HepG2 (cell line): ENCODE data around the gene RHOBTB3. TPM values are rescaled to one million over a fixed set of nuclear protein-coding genes. Genes with fewer than 3 reads are reported as not detected.

Experiments
- EHMT2 ChIP-seq: fragments of 200-600 bp; sonication (generic); IDR thresholded peaks from 2 replicates; pipeline ENCODE4 v1.7.0; 2017; ENCODE audit warnings: antibody characterized with exemption, low read depth, low read length, borderline replicate concordance
- FOXA3 ChIP-seq: IDR thresholded peaks from 2 replicates; pipeline ENCODE4 v1.6.1; 2016; ENCODE audit warnings: missing genetic modification reagents, missing compliant biosample characterization
- GATAD2A ChIP-seq: IDR thresholded peaks from 2 replicates; pipeline ENCODE4 v1.6.1; 2016
- HMG20A ChIP-seq: IDR thresholded peaks from 2 replicates; pipeline ENCODE4 v1.6.1; 2016; ENCODE audit warnings: borderline replicate concordance
- HNF4A ChIP-seq: sonication (generic); formaldehyde crosslinking; IDR thresholded peaks from 2 replicates; pipeline ENCODE4 v1.4.0; 2020; ENCODE audit warnings: missing genetic modification reagents
- KDM6A ChIP-seq: IDR thresholded peaks from 2 replicates; pipeline ENCODE4 v1.6.1; 2016; ENCODE audit warnings: low read depth
- NR2F2 ChIP-seq: IDR thresholded peaks from 2 replicates; pipeline ENCODE4 v1.6.1; 2012; ENCODE audit warnings: low read depth, inconsistent platforms, borderline replicate concordance
- POGZ ChIP-seq: sonication (generic); formaldehyde crosslinking; IDR thresholded peaks from 2 replicates; pipeline ENCODE4 v1.4.0; 2020; ENCODE audit warnings: mild to moderate bottlenecking, missing genetic modification reagents
- SOX13 ChIP-seq, 3 experiments: fragments of 450-650 bp in 1 of 3; sonication (generic) in 1 of 3; formaldehyde crosslinking in 1 of 3; IDR thresholded peaks in 2 of 3; conservative IDR thresholded peaks in 1 of 3; 2 replicates each; pipeline versions ENCODE4 v1.5.0 to v1.6.1; 2016 to 2020; ENCODE audit warnings: antibody characterized with exemption in 1 of 3, mild to moderate bottlenecking in 1 of 3, missing compliant biosample characterization in 1 of 3, missing genetic modification reagents in 1 of 3, moderate library complexity in 1 of 3
- SOX5 ChIP-seq: IDR thresholded peaks from 2 replicates; pipeline ENCODE4 v1.6.1; 2016; ENCODE audit warnings: borderline replicate concordance
- SOX6 ChIP-seq, 2 experiments: fragments of 450-650 bp in 1 of 2; sonication (generic) in 1 of 2; formaldehyde crosslinking in 1 of 2; IDR thresholded peaks; 2 replicates each; pipeline versions ENCODE4 v1.4.0 to v1.6.1; 2017 to 2020; ENCODE audit warnings: antibody characterized with exemption in 1 of 2, mild to moderate bottlenecking in 1 of 2, missing genetic modification reagents in 1 of 2
- ZIK1 ChIP-seq: sonication (generic); formaldehyde crosslinking; IDR thresholded peaks from 2 replicates; pipeline ENCODE4 v1.5.0; 2020; ENCODE audit warnings: mild to moderate bottlenecking, low read depth, missing genetic modification reagents, borderline replicate concordance
- ZMYM4 ChIP-seq: sonication (generic); formaldehyde crosslinking; IDR thresholded peaks from 2 replicates; pipeline ENCODE4 v1.8.1; 2023; ENCODE audit warnings: mild to moderate bottlenecking, missing genetic modification reagents
- ZNF644 ChIP-seq: IDR thresholded peaks from 2 replicates; pipeline ENCODE4 v1.6.1; 2016; ENCODE audit warnings: low read depth
- ZNF670 ChIP-seq: sonication (generic); formaldehyde crosslinking; IDR thresholded peaks from 2 replicates; pipeline ENCODE4 v1.8.0; 2022; ENCODE audit warnings: mild to moderate bottlenecking, missing genetic modification reagents, borderline replicate concordance
- ZNF790 ChIP-seq: sonication (generic); formaldehyde crosslinking; IDR thresholded peaks from 2 replicates; pipeline ENCODE4 v1.8.0; 2022; ENCODE audit warnings: missing genetic modification reagents, mild to moderate bottlenecking, borderline replicate concordance
- polyA plus RNA-seq, 8 experiments: library from polyadenylated mRNA; depleted of rRNA in 3 of 8; stranded (reverse) in 7 of 8; unstranded in 1 of 8; fragments of >200 nt; fragmentation: Illumina TruSeq in 4 of 8; extraction: Trizol in 4 of 8; gene quantifications; 2 replicates each; pipeline versions ENCODE4 v1.2.1 to v1.2.3, GENCODE V29; 2011 to 2016; ENCODE audit warnings: low read depth in 4 of 8, missing spikeins in 1 of 8, mixed read lengths in 1 of 8; ENCODE audit not compliant: insufficient read depth in 1 of 8
- total RNA-seq, 5 experiments: library from RNA; depleted of rRNA; stranded (reverse); fragments of >200 nt; fragmentation: Illumina TruSeq; extraction: Trizol; gene quantifications; 2 replicates each; pipeline ENCODE4 v1.2.3, GENCODE V29; 2016; ENCODE audit warnings: low read depth in 1 of 5
- TF ChIP-seq, protein P1 (sequence below): sonication (generic); formaldehyde crosslinking; IDR thresholded peaks from 2 replicates; pipeline ENCODE4 v1.8.1; 2022; ENCODE audit warnings: low read depth, mild to moderate bottlenecking, missing genetic modification reagents
- TF ChIP-seq, protein P2 (sequence below): sonication (generic); formaldehyde crosslinking; IDR thresholded peaks from 2 replicates; pipeline ENCODE4 v1.8.0; 2022; ENCODE audit warnings: mild to moderate bottlenecking, missing genetic modification reagents
- TF ChIP-seq, protein P3 (sequence below): sonication (generic); formaldehyde crosslinking; IDR thresholded peaks from 2 replicates; pipeline ENCODE4 v1.5.0; 2020; ENCODE audit warnings: missing genetic modification reagents
- TF ChIP-seq, protein P4 (sequence below): IDR thresholded peaks from 2 replicates; pipeline ENCODE4 v1.6.1; 2016; ENCODE audit warnings: low read depth, borderline replicate concordance
- TF ChIP-seq, protein P5 (sequence below): sonication (generic); formaldehyde crosslinking; IDR thresholded peaks from 2 replicates; pipeline ENCODE4 v1.8.0; 2022; ENCODE audit warnings: missing genetic modification reagents, mild to moderate bottlenecking, inconsistent platforms, borderline replicate concordance

RHOBTB3 gene
- total and polyA plus RNA-seq, 2 of the 13 experiments (the other 11 are each of a cell fraction or from before 2014, with no cell fraction given), result 31.6 to 35.4 TPM

DNA sequence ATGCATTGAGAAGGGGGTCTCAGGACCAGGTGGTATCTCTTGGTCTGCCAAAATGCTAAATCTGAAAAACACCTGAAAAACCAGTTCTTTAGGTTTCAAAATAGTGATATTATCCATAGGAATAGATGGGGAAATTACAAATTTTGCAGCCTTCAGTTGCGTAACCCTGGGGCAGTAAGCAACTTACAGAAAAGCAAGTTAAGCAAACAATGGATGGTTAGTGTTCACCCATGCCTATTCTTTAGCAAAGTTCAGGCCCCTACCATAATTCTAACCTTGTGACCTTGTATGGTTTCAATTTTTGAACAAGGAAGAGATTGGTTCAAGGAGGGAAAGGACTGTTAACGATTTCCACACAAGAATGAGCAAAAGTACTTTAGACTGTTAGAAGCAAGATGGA, 66.9 kb downstream of the RHOBTB3 start (continued):
- TF ChIP-seq, protein P1, sequence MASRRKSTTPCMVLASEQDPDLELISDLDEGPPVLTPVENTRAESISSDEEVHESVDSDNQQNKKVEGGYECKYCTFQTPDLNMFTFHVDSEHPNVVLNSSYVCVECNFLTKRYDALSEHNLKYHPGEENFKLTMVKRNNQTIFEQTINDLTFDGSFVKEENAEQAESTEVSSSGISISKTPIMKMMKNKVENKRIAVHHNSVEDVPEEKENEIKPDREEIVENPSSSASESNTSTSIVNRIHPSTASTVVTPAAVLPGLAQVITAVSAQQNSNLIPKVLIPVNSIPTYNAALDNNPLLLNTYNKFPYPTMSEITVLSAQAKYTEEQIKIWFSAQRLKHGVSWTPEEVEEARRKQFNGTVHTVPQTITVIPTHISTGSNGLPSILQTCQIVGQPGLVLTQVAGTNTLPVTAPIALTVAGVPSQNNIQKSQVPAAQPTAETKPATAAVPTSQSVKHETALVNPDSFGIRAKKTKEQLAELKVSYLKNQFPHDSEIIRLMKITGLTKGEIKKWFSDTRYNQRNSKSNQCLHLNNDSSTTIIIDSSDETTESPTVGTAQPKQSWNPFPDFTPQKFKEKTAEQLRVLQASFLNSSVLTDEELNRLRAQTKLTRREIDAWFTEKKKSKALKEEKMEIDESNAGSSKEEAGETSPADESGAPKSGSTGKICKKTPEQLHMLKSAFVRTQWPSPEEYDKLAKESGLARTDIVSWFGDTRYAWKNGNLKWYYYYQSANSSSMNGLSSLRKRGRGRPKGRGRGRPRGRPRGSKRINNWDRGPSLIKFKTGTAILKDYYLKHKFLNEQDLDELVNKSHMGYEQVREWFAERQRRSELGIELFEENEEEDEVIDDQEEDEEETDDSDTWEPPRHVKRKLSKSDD (CRISPR knock-in tag), result no peak
- TF ChIP-seq SOX13 (IDR thresholded peaks at IDR 0.05) (no peak), SOX13 (CRISPR knock-in tag; conservative IDR thresholded peaks at IDR 0.05 in 1 of 2, IDR thresholded peaks at IDR 0.05 in 1 of 2) (peak in 1 of 2 experiments; percentile 70; a peak in 2 of 4 replicates), HNF4A (peak; percentile 33; the same call in 1 of the 2 replicates), EHMT2 (0 out of 2 replicates have a peak, but pooled peaks have one; percentile 22), GATAD2A (CRISPR knock-in tag) (peak; percentile 39; the same call in 1 of the 2 replicates), ZNF790 (CRISPR knock-in tag) (no peak), ZMYM4 (CRISPR knock-in tag) (peak; percentile 34; the same call in 1 of the 2 replicates), POGZ (CRISPR knock-in tag) (peak; percentile 63), ZNF670 (no peak), NR2F2 (peak; percentile 52; the same call in 1 of the 2 replicates), ZNF644 (peak; percentile 54; the same call in 1 of the 2 replicates), KDM6A (no peak), SOX5 (CRISPR knock-in tag) (peak; percentile 34; the same call in 1 of the 2 replicates), SOX6 (IDR thresholded peaks at IDR 0.05) (no peak), SOX6 (CRISPR knock-in tag; IDR thresholded peaks at IDR 0.05) (peak; percentile 74), HMG20A (CRISPR knock-in tag) (0 out of 2 replicates have a peak, but pooled peaks have one; percentile 28), ZIK1 (CRISPR knock-in tag) (no peak), FOXA3 (CRISPR knock-in tag) (peak; percentile 26; the same call in 1 of the 2 replicates)
- TF ChIP-seq, protein P2, sequence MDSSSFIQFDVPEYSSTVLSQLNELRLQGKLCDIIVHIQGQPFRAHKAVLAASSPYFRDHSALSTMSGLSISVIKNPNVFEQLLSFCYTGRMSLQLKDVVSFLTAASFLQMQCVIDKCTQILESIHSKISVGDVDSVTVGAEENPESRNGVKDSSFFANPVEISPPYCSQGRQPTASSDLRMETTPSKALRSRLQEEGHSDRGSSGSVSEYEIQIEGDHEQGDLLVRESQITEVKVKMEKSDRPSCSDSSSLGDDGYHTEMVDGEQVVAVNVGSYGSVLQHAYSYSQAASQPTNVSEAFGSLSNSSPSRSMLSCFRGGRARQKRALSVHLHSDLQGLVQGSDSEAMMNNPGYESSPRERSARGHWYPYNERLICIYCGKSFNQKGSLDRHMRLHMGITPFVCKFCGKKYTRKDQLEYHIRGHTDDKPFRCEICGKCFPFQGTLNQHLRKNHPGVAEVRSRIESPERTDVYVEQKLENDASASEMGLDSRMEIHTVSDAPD, result 0 out of 2 replicates have a peak, but pooled peaks have one; percentile 27
- TF ChIP-seq, protein P3, sequence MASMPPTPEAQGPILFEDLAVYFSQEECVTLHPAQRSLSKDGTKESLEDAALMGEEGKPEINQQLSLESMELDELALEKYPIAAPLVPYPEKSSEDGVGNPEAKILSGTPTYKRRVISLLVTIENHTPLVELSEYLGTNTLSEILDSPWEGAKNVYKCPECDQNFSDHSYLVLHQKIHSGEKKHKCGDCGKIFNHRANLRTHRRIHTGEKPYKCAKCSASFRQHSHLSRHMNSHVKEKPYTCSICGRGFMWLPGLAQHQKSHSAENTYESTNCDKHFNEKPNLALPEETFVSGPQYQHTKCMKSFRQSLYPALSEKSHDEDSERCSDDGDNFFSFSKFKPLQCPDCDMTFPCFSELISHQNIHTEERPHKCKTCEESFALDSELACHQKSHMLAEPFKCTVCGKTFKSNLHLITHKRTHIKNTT (CRISPR knock-in tag), result no peak
- TF ChIP-seq, protein P4, sequence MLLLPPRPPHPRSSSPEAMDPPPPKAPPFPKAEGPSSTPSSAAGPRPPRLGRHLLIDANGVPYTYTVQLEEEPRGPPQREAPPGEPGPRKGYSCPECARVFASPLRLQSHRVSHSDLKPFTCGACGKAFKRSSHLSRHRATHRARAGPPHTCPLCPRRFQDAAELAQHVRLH, result no peak
- TF ChIP-seq, protein P5, sequence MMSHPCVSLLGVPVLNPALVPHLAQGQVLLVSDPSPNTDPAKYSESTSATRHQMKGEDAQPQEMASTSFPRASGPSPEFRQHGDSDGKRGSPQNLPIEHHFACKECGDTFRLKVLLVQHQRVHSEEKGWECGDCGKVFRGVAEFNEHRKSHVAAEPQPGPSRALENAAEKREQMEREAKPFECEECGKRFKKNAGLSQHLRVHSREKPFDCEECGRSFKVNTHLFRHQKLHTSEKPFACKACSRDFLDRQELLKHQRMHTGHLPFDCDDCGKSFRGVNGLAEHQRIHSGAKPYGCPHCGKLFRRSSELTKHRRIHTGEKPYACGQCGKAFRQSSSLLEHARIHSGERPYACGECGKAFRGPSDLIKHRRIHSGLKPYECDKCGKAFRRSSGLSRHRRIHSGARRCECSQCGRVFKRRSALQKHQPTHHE (CRISPR knock-in tag), result no peak
